HG03066 (cell line): ENCODE data around the gene RNF167.

Source experiments
- ATAC-seq: cut with Tn5 transposase; IDR thresholded peaks from one replicate; pipeline ENCODE4 v1.9.1; 2021; ENCODE audit warnings: low read depth; ENCODE audit not compliant: unreplicated experiment

The RNF167 gene

DNA sequence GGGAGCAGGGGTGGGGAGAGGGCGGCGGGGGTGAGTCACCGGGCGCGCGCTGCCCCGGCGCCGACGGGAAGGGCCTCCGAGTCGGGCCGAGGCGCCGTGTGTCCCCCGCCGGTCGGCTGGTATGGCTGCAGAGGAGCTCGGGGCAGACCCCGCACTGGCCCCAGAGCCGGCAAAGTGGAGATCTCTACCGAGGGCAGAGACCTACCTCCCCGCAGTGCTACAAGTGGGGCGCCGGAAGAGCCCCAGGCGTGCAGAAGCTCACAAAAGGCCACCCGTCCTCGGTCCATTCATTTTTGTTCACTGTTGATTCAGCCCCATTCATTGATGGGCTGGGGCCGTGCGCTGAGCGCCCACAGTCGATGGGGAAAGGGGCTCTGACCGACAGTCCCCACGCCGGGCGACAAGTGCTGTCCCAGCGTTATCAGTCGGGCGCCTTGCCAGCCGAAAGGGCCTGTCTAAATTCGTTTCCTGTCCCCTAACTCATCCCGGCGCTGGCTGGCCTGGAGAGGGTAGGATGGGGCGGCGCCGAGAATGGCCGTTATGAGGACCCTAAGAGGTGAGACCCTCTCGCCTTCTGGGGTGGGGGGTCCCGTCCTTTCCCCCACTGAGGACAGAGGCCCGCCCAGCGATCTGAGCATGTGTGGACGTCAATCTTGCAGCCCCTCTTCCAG lies 10.1 kb downstream of the RNF167 start:
- no peak for ATAC-seq

DNA sequence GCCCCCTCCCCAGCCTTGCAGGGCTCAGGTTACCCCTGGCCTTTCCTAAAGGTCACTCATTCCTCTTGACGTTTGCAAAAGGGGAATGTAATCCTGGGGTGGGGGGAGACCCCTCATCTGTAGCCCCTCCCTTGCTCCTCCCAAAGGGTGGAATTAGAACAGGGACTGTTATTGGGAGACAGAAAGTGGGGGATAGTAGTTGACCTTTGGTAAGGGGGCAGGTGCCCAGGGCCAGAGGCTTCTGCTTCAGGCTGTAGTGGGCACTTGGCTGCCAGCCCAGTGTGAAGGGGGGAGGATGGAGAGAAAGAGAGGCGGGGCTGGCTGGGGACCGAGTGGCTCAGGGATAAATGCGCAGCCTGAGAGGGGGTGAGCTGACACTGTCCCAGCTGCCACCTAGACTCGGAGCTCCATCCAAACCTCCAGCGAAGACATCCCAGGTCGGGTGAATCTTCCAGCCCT lies 10.7 kb downstream of the RNF167 start, which contains the start of gene ENO3:
Gene ENO3, plus strand, starts transcription at position 374 of the 459 bp plus-strand sequence. CDS start 711 bp downstream, outside the sequence.
- no peak for ATAC-seq

DNA sequence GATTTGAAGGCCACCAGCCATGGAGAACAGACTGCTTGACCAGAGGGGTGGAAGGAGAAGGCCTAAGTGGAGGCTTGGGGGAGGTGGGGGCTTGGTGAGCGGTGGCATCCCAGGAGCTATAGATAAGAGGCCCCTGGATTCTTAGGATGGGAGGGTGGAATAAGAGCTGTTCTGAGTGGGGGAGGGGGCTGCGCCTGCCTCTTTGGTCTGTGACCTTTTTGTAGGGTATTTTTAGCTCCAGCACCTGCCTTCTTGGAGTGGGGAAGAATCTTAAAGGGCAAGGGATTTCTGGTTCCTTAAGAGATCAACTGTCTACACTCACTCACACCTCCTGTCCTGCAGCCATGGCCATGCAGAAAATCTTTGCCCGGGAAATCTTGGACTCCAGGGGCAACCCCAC lies 11.4 kb downstream of the RNF167 start:
- ATAC-seq, result no peak

DNA sequence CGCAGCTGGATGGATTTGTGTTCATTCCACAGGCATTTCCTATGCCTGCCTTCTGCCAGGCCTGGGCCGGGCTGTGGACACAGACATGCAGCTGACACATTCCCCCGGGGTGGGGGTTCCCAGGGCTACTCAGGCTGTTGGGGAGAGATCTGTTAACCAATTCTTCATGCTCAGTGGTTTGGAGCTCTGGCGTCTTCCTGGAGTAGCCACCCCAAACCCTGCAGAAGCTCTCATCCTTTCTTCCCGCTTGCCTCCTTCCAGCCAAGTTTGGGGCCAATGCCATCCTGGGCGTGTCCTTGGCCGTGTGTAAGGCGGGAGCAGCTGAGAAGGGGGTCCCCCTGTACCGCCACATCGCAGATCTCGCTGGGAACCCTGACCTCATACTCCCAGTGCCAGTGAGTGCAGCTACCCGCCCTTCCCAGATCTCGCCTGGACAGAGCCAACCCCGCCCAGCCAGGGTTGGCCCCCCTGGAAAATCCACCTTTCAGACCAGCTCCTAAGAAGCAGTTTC lies 13.4 kb downstream of the RNF167 start:
- ATAC-seq, result no peak

DNA sequence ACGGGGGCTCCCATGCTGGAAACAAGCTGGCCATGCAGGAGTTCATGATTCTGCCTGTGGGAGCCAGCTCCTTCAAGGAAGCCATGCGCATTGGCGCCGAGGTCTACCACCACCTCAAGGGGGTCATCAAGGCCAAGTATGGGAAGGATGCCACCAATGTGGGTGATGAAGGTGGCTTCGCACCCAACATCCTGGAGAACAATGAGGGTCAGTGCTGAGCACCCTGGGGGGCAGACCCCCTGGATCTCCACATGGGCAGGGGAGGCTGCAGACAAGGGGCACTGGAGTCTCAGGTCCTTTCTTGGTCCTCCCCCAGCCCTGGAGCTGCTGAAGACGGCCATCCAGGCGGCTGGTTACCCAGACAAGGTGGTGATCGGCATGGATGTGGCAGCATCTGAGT lies 15.0 kb downstream of the RNF167 start:
- ATAC-seq, result no peak

- ATAC-seq, result no peak
Measured at GRCh38 chr17:4956493-4957061, 16.5 kb downstream of the RNF167 start.

DNA sequence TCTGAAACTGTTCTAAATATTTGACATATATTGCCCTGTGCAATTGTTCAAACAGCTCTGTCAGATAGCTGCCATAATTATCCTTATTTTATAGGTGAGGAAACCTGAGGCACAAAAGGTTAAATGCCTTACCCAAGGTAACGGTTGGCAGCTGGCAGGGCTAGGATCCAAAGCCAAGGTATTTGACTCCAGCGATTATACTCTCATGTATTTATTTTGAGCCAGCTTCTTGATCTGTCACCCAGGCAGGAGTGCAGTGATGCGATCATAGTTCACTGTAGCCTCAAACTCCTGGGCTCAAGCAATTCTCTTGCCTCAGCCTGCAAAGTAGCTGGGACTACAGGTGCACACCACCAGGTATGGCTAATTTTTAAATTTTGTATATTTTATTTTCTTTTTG lies 18.0 kb downstream of the RNF167 start:
- no peak for ATAC-seq

GRCh38 chr17:4959261-4959965 lies 19.3 kb downstream of the RNF167 start:
- no peak for ATAC-seq

DNA sequence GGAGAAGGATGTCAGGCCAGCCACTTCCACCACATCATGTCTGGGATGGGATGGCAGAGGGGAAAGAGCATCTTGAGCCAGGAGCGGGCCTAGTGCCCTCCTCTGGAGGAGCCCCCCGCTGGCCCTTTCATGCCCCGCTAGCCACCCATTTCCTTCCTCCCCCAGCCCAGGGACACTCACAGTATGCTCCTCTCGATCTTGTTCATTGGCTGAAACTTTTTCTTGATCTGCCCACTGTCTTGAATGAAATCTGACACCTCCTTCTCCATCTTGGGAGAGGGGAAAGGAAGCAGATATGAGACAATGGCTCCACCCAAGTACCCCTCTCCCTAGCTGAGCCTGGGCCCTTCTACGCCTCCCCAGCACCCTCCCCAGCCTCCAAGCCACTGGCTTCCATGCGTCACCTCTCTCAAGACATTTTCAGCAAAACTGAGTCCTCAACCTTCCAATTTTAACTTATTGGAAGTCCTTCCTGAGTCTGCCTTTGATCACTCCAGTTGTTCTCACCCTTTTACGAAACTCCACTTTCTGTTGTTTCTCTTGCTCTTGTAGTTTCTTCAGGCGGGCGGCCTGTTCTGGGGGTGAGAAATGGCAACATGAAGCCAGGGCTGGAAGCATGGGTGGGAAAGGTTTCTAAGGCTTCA lies 20.3 kb downstream of the RNF167 start:
- no peak for ATAC-seq

GRCh38 chr17:4965311-4965986 lies 25.4 kb downstream of the RNF167 start:
- no peak for ATAC-seq

DNA sequence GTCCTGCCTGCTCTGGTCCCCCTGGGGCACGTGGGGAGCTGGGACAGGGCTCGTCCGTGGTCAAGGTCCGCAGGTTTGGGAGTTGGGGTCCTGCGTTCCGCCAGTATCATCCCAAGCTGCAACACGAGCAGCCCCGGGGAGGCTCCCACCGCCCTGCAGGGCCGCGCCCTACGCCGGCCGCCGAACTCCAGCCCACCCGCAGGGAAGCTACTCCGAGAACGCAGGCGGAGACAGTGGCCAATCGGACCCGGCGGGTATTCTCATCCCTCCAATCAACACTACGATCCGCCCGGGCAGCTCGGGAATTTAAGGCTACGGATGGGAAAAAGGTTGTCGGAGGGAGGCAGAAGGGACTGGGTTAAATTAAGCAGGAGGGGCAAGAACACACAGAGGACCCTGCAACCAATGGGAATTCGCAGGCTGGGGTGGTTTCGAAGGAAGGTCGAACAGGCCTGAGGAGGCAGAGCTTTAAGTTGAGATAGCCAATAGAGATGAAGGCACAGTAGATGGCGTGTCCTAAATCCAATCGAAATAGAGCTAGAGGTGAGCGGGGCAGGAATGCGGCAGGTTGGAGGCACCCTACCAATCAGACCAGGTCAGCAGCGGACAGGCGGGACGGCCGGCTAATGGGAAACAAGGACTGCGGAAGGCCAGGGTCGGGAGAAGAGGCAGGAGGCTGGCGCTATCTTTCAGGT lies 26.9 kb downstream of the RNF167 start:
- ATAC-seq, result peak; percentile 85

GRCh38 chr17:4967539-4968485 lies 27.7 kb downstream of the RNF167 start, which contains the start of gene SPAG7:
TSS of gene SPAG7 (minus strand) at chr17:4967817. CDS start at chr17:4967804, 13 bp downstream.
- ATAC-seq, result peak; percentile 57

DNA sequence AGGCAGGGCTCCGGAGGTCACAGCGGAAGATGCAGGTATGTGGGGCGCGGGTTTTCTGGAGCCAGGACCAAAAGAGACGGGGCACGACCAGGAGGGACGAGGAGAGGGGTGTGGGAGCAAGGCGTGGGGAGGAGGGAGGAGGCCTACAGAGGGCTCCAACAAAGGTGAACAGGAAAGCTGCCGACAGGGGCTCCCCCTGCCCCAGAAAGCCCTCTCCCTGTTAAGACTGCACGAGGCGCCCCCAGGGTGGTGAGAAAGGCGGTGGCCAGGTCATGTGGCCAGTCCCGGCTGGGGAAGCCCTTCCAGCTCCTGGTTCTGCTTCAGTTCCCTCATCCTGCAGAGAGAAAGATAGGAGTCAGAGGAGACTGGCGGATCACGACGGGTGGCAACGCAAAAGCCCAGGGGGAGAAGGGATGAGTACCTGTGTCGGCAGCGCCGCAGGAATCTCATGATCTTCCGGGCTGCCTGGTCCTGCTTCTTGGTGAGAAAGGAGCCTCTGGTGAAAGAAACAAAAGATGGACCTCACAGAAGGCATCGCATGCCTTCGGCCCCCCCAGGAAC lies 28.5 kb downstream of the RNF167 start:
- ATAC-seq, result no peak

GRCh38 chr17:4969047-4969550 lies 29.0 kb downstream of the RNF167 start:
- ATAC-seq, result no peak

- no peak for ATAC-seq
Measured at GRCh38 chr17:4969551-4970173, 29.6 kb downstream of the RNF167 start.

DNA sequence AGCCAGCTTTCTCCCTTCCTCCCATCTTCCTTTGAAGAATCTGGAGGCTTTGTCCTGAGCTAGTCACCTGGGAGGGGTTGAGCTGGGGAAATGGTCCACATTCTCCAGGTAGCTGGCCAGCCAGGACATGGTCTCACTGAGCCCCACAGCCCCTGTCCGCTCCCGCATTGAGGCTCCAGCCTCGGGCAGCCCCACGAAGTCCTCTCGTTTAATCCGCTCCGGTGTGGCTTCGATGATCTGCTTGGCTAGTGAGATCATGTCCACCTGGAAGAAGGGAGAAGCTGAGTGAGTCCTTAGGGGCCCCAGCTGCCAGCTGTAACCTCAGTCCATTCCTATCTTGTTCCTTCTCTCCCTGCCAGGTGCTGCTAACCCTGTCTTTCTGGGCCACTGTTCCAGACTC lies 30.2 kb downstream of the RNF167 start:
- ATAC-seq, result no peak

DNA sequence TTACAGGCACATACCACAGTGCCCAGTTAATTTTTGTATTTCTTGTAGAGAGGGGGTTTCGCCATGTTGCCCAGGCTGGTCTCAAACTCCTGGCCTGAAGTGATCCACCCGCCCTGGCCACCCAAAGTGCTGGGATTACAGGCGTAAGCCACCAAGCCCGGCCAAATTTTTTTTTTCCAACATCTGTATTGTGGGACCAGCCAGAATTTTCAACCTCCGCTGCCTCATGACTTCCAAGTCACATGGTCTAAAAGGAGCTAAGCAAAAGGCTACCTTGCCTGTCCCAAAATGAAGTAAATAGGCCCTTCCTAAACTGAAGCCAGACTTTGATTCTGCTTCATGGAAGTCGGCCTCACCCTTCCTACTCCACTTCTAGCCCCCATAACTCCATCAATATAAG lies 31.8 kb downstream of the RNF167 start:
- no peak for ATAC-seq

DNA sequence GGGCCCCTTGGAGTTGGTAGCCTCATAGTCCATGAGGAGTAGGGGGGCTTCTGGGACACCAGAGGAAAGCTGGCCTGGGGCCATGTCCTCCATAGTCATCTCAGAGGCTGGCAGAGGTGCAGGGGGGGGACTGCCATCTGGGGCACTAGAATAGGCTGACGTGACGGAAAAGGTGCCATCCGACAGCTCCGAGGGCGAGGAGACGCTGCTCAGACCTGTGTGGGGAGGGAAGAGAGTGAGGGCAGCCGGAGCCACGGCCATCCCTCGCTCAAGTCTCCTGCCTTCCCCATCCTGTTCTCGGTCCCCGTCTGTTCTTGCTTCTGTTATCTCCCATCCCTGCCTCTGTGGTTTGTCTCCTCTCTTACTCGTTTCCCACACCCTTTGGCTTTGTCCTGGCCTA lies 32.3 kb downstream of the RNF167 start:
- no peak for ATAC-seq
